CD4-positive, alpha-beta T cell treated with Interleukin-6 at 100 ng/mL for 8 hours (primary cell): Measurements from ENCODE around the gene NOD1.

Experiments
- DNase-seq: peaks from one replicate; pipeline ENCODE4 v3.0.0-alpha.2; 2020; ENCODE audit warnings: mixed read lengths, low spot score

NOD1 gene

DNA sequence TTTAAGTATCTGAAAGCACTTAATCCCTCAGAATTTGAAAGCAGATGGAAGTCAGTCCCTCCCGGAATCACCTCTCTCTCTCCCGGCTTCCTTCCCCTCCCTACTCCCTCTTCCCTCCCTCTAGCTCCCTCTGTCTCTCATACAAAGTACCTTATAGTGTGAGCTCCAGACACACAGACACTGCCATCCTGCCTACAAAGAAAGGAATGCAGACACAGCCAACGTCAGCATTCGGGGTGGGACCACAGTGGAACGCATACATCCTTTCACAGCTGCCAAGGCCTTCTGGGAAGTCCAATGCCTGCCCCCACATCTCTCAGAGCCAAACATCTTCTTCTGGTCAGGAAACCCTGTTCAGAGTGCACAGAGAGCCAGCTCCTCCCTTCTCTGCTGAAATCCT lies 9.3 kb downstream of the NOD1 start:
- no peak for DNase-seq

DNA sequence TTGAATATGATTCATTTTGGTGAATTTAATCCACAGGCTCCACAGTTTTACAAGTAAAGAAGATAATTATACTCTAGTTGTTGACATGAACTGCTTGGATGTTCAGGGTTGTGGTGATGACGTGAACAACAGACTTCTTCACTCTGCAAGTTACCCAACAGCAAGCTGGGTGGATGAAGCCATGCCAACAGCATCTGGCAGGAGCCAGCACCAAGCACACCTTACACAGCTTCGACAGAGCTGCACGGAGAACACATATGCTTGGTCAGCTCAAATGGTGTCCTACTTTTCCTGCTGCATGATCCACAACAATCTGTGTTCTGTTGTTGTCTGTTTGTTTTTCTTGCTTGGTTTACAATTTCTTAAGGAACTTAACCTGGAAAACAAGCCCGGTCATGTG lies 9.8 kb downstream of the NOD1 start:
- DNase-seq: no peak

GRCh38 chr7:30468041-30468440 lies 10.5 kb downstream of the NOD1 start:
- no peak for DNase-seq

- DNase-seq: no peak
Observed at GRCh38 chr7:30467271-30467670, 11.3 kb downstream of the NOD1 start.

DNA sequence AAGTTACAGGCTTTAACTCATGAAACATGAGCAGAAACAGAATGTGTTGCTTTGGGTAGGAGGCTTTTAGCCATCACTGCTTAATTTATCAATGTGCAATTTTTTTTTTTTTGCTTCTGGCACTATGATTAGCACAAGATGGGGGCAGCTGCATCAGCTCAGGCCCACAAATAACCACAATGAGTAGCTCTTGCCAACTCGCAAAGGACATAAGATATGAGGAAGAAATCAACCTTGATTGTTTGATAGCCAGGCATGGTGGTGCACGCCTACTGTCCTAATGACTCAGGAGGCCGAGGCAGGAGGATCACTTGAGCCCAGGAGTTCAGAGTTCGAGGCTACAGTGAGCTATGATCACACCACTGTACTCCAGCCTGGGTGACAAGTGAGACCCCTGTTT lies 12.3 kb downstream of the NOD1 start:
- no peak for DNase-seq

- no peak for DNase-seq
Observed at GRCh38 chr7:30465811-30466180, 12.8 kb downstream of the NOD1 start.

DNA sequence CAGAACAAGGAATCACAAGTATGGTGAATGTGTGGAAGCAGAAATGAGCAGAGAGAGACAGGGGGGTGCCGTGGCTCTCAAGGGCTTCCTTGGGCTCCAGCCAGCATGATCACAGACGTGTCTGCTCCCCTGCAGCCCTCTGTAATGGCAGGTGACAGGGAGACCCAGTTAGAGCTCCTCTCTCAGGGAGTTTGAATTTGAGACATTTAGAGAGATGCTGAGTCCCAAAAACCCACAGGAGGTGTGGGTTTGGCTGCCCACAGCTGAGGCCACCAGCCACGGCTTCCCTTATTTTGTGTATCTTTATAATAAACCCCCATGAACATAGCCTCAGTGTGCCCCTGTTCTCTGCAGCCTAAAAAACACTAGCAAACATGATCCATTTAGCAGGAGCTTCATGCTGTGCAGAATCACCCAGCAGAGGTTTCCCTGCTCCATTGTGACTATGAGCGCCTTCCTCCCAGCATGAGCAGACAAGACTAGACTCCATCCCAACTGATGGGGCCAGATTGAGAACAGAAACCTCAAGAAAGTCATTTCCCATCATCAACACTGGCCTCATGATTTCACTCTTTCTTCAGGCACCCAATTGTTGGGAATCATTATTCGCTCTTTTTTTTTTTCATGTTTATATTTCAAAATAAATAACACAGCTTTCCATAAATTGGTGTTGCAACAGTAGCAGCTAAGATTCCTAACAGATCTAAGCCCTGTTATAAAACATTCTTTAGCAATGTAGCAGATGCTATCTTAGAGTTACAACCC lies 13.4 kb downstream of the NOD1 start:
- no peak for DNase-seq

DNA sequence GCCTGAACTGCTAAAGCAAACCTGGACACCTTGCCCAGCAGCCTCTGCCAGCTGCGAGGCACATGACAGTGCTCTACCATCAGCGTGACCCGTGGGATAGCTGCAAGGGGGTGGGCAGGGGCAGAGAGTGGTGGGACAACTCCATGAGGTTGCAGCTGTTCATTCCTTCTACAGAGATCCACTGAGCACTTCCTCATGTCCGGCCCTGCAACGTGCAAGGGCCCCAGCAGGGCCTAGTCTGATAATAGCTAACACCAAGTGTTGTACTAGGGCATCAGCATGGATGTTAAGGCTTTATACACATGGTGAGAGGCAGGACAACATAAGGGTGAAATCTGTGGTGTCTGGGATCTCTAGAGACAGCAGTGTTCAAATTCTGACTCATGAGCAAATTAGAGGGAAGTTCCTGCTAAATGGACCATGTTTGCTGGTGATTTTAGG lies 14.3 kb downstream of the NOD1 start:
- no peak for DNase-seq

DNA sequence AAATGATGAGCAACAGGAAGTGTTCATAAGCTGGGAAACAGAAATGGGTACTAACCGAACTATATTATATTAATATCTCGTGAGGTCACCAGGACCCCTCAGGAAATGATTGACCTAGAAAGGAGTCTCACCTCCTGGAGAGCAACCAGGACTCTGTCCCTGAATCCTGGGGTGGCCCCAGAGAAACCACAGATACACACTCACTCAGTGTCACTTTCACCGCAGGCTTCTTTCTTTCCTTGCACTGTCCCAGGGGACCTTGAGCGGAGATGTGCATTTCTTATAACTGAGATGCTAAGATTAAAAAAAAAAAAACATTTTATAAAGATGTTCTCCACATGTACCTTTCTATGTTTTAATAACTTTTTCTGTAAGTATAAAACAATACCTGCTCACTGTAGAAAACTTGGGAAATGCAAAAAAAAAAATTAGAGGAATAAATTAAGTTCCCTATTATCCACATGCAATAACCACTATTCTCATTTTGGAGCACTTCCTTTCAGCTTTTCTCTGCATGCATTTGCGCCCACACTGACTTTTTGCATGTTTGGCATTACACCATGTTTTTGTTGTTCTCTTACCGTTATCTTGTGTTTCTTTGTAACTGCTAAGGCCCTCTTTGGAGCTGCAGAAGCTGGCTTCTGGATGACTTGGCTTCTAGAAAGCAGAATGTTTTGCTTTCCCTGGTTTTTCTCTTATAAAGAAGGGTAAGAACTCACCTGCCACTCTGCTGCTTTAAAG lies 15.0 kb downstream of the NOD1 start:
- no peak for DNase-seq

DNA sequence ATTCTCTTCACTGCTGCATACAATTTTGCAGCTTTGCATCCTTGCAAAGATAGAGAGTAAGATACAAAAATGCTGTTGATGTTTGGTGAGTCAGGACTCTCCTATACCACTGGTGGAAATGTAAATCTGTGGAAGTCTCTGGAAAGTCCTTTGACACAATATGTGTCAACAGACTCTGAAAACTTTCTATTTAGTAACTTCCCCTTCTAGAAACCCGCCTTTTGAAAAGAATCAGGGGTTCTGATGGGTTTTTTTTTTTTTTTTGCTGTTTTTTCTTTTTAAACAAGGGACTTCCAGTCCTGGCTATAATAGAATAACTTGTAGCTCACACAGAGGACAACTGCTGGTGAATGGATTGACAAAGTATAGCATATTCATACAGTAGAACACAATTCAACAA lies 16.4 kb downstream of the NOD1 start:
- no peak for DNase-seq

- no peak for DNase-seq
Observed at GRCh38 chr7:30460246-30460633, 18.3 kb downstream of the NOD1 start.

- DNase-seq: no peak
Observed at GRCh38 chr7:30459591-30460245, 18.9 kb downstream of the NOD1 start.

GRCh38 chr7:30458311-30458710 lies 20.3 kb downstream of the NOD1 start:
- DNase-seq: no peak

DNA sequence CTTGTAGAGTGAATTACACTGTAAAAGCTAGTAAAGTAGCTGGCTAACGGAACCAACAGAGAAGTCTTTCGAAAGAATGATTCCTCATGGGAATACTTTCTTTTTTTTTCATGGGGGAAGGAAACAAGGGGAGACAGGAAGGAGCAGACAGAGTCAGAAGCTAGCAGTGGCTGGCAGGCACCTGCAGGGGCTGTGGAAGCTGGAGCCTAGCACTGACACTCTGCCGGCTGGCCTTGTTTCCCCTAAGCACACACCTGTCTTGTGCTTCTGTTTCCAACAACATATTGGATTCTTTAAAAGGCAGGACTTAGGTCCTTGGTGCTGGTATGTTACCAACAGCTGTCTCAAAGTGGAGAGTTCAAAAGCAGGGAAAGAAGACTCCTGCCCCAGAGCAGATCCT lies 24.7 kb downstream of the NOD1 start:
- no peak for DNase-seq

DNA sequence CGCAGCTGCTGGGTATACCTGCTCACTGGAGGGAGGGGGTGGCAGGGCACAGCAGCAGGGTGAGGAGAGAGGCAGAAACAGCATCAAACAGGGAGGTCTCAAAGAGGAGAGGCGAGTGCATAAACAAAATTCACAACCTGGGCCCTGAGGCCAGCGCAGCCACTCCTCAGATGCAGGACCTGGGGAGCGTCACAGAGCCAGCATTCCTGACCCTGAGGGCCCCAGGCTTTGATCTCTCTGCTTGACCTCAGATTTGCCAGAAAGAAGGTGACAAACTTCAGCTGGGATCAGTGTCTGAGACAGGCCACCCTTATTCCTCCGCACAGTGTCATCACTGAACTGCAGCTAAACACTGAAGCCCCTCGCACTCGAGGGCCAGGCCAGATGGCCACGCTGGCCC lies 25.6 kb downstream of the NOD1 start:
- no peak for DNase-seq

DNA sequence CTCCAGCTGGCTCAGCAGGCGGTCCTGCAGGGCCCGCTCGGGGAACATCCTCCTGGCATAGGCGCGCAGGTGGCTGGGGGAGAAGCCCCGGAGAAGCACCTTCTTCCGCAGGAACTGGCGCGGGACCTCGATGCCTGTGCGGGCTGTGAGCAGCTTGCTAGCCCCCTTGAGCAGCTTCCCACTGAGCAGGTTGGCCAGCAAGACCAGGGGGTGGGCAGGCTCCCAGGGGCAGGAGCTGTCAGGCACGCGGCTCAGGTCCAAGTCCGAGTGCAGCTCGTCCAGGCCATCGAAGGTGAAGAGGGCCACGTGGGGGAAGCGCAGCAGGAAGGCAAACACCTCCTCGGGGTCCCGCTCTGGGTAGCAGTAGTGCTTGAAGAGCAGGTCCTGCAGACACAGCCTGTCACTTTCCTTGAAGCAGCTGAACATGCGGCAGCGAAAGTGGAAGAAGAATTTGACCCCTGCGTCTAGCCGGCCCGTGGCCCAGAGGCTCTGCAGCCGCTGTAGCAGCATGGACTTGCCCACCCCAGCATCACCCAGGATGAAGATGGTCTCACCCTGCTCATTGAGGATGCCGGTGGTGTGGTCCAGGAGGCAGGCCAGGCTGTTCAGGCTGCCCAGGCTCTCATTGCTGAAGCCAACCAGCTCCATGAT lies 26.2 kb downstream of the NOD1 start:
- no peak for DNase-seq

- DNase-seq: no peak
Observed at GRCh38 chr7:30451539-30452279, 26.9 kb downstream of the NOD1 start.

DNA sequence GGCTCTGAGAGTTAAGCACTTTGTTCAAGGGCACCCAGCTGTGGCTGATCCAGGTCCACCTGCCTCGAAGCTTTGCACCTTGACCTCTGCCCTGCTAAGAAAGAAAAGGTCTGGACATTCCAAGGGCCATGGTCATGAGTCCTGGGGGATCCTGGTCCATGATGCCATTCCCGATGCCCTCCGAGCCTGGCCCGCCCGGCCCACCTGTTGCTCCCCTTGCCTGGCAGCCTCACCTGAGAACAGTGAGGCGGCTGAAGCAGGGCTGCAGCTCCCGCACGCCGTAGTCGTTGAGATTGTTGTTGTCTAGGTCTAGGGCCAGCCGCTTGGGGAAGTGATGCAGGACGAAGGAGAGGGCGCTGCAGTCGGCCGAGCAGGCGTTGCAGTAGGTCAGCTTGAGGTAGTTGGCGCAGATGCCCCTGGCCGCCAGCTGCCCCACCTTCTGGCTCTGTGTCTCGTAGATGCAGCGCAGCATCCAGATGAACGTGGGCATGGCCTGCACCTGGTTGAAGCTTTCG lies 27.5 kb downstream of the NOD1 start:
- DNase-seq: no peak

- DNase-seq: no peak
Observed at GRCh38 chr7:30450240-30450982, 28.2 kb downstream of the NOD1 start.

- no peak for DNase-seq
Observed at GRCh38 chr7:30448461-30449189, 30.0 kb downstream of the NOD1 start.
